Omental fat pad (tissue), 4 donors: ENCODE measurements around the gene TMBIM6. TPM values are rescaled to one million over a fixed set of nuclear protein-coding genes. Genes with fewer than 3 reads are reported as not detected.
"Not testable (repeated sequence)": the region's sequence is repeated elsewhere in the genome, so short reads cannot be mapped to it uniquely, and the experiment has no call there.

ENCODE experiments used
- ATAC-seq: fragments of 150-250 bp; one replicate; pipeline ENCODE4 v1.9.1; 2016; ENCODE audit warnings: mild to moderate bottlenecking, moderate library complexity; ENCODE audit not compliant: low FRiP score
- DNase-seq: peaks from one replicate; pipeline ENCODE4 v3.0.0-alpha.2; 2019; ENCODE audit warnings: low spot score
- total RNA-seq, 4 donors: library from RNA; depleted of rRNA; stranded (reverse); fragments of >200 nt; gene quantifications; one replicate each; pipeline ENCODE4 v1.1.0, GENCODE V29; 2016
- TF ChIP-seq, protein P1 (sequence below), 3 donors: fragments of 450-650 bp; IDR thresholded peaks; one replicate each; pipeline ENCODE4 v1.5.1; 2016 to 2017; ENCODE audit warnings: antibody characterized with exemption in 3 of 3, mild to moderate bottlenecking in 3 of 3, moderate library complexity in 2 of 3

TMBIM6 gene
- total RNA-seq, 4 donors from 2014 or later: 337 to 481 (median 397) TPM

DNA sequence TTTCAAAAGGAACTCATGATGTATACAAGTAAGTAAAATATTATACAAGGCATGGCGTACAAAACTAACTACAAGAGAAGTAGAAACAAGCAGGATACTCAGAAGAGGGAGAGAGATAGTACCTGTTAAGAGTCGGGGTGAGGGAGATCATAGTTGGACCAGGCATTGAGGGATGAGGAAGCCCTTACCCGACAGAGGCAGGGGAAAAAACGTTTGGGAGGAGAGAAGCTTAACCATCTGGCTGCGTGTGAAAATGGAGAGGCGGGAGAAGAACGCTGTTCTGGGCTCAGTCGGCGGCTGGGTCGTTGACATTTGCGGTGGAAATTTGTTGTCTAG is 33.6 kb upstream of the TMBIM6 start:
- no peak for ATAC-seq
- no peak for DNase-seq
- TF ChIP-seq, protein P1, sequence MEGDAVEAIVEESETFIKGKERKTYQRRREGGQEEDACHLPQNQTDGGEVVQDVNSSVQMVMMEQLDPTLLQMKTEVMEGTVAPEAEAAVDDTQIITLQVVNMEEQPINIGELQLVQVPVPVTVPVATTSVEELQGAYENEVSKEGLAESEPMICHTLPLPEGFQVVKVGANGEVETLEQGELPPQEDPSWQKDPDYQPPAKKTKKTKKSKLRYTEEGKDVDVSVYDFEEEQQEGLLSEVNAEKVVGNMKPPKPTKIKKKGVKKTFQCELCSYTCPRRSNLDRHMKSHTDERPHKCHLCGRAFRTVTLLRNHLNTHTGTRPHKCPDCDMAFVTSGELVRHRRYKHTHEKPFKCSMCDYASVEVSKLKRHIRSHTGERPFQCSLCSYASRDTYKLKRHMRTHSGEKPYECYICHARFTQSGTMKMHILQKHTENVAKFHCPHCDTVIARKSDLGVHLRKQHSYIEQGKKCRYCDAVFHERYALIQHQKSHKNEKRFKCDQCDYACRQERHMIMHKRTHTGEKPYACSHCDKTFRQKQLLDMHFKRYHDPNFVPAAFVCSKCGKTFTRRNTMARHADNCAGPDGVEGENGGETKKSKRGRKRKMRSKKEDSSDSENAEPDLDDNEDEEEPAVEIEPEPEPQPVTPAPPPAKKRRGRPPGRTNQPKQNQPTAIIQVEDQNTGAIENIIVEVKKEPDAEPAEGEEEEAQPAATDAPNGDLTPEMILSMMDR (IDR thresholded peaks at IDR 0.05): no peak

- no peak for DNase-seq
- TF ChIP-seq, protein P1 (IDR thresholded peaks at IDR 0.05): no peak
- no peak for ATAC-seq
Observed at GRCh38 chr12:49708851-49709250, 32.5 kb upstream of the TMBIM6 start.

DNA sequence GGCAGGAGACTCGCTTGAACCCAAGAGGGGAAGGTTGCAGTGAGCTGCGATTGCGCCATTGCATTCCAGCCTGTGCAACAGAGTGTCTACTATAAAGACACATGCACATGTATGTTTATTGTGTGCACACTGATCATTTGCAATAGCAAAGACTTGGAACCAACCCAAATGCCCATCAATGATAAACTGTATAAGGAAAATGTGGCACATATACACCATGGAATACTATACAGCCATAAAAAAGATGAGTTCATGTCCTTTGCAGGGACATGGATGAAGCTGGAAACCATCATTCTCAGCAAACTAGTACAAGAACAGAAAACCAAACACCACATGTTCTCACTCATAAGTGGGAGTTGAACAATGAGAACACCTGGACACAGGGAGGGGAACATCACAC is 27.4 kb upstream of the TMBIM6 start:
- not testable (repeated sequence) for DNase-seq, ATAC-seq

- ATAC-seq (no peak), DNase-seq (no peak)
- TF ChIP-seq, protein P1 (IDR thresholded peaks at IDR 0.05): no peak
Observed at GRCh38 chr12:49716553-49716952, 24.8 kb upstream of the TMBIM6 start.

GRCh38 chr12:49717800-49718199 is 23.6 kb upstream of the TMBIM6 start:
- not testable (repeated sequence) for DNase-seq, ATAC-seq

- no peak for DNase-seq
- no peak for ATAC-seq
- TF ChIP-seq, protein P1 (IDR thresholded peaks at IDR 0.05): no peak
Observed at GRCh38 chr12:49720214-49720613, 21.1 kb upstream of the TMBIM6 start.

DNA sequence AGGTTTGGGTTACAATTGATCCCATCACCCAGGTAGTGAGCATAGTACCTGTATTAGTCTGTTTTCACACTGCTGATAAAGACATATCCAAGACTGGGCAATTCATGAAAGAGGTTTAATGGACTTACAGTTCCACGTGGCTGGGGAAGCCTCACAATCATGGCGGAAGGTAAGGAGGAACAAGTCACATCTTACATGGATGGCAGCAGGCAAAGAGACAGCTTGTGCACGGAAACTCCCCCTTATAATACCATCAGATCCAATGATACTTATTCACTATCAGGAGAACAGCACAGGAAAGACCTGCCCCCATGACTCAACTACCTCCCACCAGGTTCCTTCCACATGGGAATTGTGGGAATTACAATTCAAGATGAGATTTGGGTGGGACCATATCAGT is 20.0 kb upstream of the TMBIM6 start:
- ATAC-seq, DNase-seq: not testable (repeated sequence)

DNA sequence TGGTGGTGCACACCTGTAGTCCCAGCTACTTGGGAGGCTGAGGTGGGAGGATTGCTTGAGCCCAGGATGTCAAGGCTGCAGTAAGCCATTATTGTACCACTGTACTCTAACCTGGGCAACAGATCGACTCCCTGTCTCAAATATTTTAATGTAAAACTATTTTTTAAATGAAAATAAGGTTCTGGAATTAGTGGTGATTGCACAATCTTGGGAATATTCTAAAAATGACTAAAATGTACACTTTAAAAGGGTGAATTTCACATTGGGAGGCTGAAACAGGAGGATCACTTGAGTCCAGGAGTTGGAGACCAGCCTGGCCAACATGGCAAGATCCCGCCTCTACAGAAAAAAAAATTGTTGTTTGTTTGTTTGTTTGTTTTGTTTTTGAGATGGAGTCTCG is 12.9 kb upstream of the TMBIM6 start:
- TF ChIP-seq, protein P1 (IDR thresholded peaks at IDR 0.05): no peak
- ATAC-seq (no peak), DNase-seq (no peak)

- TF ChIP-seq, protein P1 (IDR thresholded peaks at IDR 0.05): no peak
- no peak for ATAC-seq
- no peak for DNase-seq
Observed at GRCh38 chr12:49730050-49730449, 11.3 kb upstream of the TMBIM6 start.
